GM21528 (cell line): ENCODE measurements around the gene MYOZ3.

ENCODE experiments used
- ATAC-seq: cut with Tn5 transposase; IDR thresholded peaks from one replicate; pipeline ENCODE4 v1.9.1; 2021; ENCODE audit warnings: mild to moderate bottlenecking, moderate library complexity; ENCODE audit not compliant: unreplicated experiment, low FRiP score

MYOZ3 gene

DNA sequence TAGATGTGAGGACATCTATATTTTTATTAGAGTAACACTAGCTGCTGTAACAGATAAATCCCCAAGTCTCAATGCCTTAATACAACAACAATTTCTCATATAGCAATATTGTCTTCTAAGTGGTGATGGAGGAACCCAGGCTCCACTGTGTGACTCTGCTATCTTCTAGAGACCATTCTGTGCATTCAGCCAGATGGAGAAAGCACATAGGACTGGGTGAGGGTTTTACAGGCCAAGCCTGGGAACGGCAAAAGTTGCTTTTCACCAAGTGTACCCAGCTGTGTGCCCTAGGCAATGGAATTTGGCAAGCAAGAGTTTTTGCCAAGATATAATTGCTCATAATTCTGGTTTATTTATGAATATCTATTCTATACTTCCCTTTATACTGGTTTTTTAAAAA, 28.1 kb downstream of the MYOZ3 start:
- ATAC-seq = no peak

GRCh38 chr5:150690760-150691159, 29.7 kb downstream of the MYOZ3 start:
- no peak for ATAC-seq

GRCh38 chr5:150692276-150692675, 31.2 kb downstream of the MYOZ3 start:
- no peak for ATAC-seq

GRCh38 chr5:150694612-150695011, 33.6 kb downstream of the MYOZ3 start:
- no peak for ATAC-seq

DNA sequence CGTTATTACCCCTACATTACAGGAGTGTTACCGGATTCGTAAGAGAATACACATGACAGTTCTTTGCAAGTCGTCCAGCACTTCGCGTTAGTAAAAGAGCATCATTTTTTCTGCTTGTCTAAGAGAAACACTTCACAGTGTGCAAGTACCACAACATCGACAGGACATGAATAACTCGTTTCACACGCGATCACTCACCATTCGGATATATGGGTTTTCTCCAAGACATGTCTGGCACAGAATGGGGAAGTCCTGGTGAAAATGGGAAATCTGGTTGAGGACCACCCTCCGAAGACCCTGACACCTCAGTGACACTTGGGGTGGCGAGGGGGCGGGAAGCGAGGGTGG, 39.2 kb downstream of the MYOZ3 start:
- no peak for ATAC-seq

GRCh38 chr5:150700594-150701377, 39.7 kb downstream of the MYOZ3 start, which contains the start of gene RBM22:
Gene RBM22 (minus strand): TSS chr5:150701062. CDS start chr5:150700985, 77 bp downstream.
- ATAC-seq = peak; percentile 98

DNA sequence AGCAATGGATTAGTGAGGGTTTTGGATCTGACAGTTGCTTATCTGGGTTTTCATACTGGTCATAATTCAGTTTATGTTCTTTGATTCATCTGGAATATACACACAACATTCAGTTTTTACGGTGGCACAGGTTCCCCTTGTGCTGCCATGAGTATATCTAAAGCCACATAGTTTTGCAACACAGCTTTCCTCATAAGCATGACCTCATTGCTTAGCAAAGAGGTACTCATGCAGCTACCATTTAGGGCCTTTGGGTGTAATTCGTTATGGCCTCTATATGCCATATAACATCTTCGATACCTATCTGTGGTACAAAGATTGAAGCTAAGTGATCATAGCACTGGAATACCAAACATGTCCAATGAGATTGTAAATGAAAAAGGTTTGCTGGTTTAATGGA, 42.7 kb downstream of the MYOZ3 start:
- ATAC-seq = no peak

GRCh38 chr5:150706776-150707390, 45.8 kb downstream of the MYOZ3 start:
- ATAC-seq = no peak

- ATAC-seq = no peak
Measured at GRCh38 chr5:150710165-150710564, 49.1 kb downstream of the MYOZ3 start.

DNA sequence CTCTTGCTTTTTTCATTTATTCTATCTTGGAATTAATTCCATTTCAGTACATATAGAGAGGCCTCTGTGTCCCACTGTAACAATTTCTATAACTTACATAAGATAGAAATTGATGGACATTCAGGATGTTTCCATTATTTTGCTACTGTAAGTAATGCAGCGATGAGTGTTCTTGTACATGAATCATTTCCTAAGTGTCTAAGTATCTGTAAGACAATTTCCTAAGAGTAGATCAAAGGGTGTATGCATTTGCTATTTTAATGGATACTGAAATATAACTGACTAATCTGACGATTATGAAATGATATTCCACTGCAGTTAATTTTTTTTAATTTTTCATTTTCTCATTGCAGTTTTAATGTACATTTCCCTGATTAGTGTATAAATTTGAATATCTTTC, 62.8 kb downstream of the MYOZ3 start:
- no peak for ATAC-seq
